ENCODE data around the gene NFAT5.
"Not testable (repeated sequence)": the region's sequence is repeated elsewhere in the genome, so short reads cannot be mapped to it uniquely, and the experiment has no call there.

NFAT5 gene

GRCh38 chr16:69555867-69556266 lies 9.9 kb upstream of the NFAT5 start:
- no peak for DNase-seq

- no peak for DNase-seq
Measured at GRCh38 chr16:69559164-69559563, 6.6 kb upstream of the NFAT5 start.

GRCh38 chr16:69561367-69561766 lies 4.4 kb upstream of the NFAT5 start:
- not testable (repeated sequence) for DNase-seq

GRCh38 chr16:69561901-69562300 lies 3.9 kb upstream of the NFAT5 start:
- DNase-seq: no peak

- no peak for DNase-seq
Measured at GRCh38 chr16:69562813-69563212, 3.0 kb upstream of the NFAT5 start.

GRCh38 chr16:69563605-69564580 lies 1.9 kb upstream of the NFAT5 start:
- no peak for DNase-seq

- no peak for DNase-seq
Measured at GRCh38 chr16:69564845-69565670, 708 bp upstream of the NFAT5 start.

GRCh38 chr16:69566240-69566980 lies 644 bp downstream of the NFAT5 start:
- DNase-seq: no peak

GRCh38 chr16:69566981-69567680 lies 1.4 kb downstream of the NFAT5 start:
- no peak for DNase-seq

GRCh38 chr16:69568676-69569075 lies 2.9 kb downstream of the NFAT5 start:
- no peak for DNase-seq

GRCh38 chr16:69578771-69579170 lies 13.0 kb downstream of the NFAT5 start:
- not testable (repeated sequence) for DNase-seq

GRCh38 chr16:69579783-69580481 lies 14.2 kb downstream of the NFAT5 start:
- no peak for DNase-seq

GRCh38 chr16:69581297-69581696 lies 15.5 kb downstream of the NFAT5 start:
- no peak for DNase-seq

GRCh38 chr16:69584493-69584892 lies 18.7 kb downstream of the NFAT5 start:
- not testable (repeated sequence) for DNase-seq

GRCh38 chr16:69589434-69590269 lies 23.9 kb downstream of the NFAT5 start:
- no peak for DNase-seq

GRCh38 chr16:69590590-69590989 lies 24.8 kb downstream of the NFAT5 start:
- DNase-seq: no peak

- DNase-seq: no peak
Measured at GRCh38 chr16:69593751-69594255, 28.0 kb downstream of the NFAT5 start.

GRCh38 chr16:69595127-69596036 lies 29.6 kb downstream of the NFAT5 start:
- no peak for DNase-seq

GRCh38 chr16:69596801-69597200 lies 31.0 kb downstream of the NFAT5 start:
- DNase-seq: no peak
